PFSK-1 (cell line): ENCODE measurements around the gene TOPAZ1.

ENCODE experiments used
- FOXP2 ChIP-seq: optimal IDR thresholded peaks from 2 replicates; pipeline ENCODE3; 2011; ENCODE audit warnings: borderline replicate concordance, control low read depth, inconsistent platforms; ENCODE audit not compliant: insufficient read depth; ENCODE audit errors: extremely low read length, extremely low read depth
- POLR2AphosphoS5 ChIP-seq: IDR thresholded peaks from 2 replicates; pipeline ENCODE4 v1.6.1; 2012; ENCODE audit warnings: low read depth, mild to moderate bottlenecking, control low read depth, low read length, moderate library complexity
- REST ChIP-seq, 2 experiments: IDR thresholded peaks; 2 replicates each; pipeline versions ENCODE4 v1.6.1 to v1.8.0; 2011 to 2012; ENCODE audit warnings: low read depth in 2 of 2, low read length in 2 of 2, control low read depth in 1 of 2, inconsistent platforms in 1 of 2, mild to moderate bottlenecking in 1 of 2, moderate library complexity in 1 of 2; ENCODE audit not compliant: insufficient read depth in 1 of 2
- SIN3A ChIP-seq: IDR thresholded peaks from 2 replicates; pipeline ENCODE4 v1.6.1; 2012; ENCODE audit warnings: mild to moderate bottlenecking, low read length, moderate library complexity, borderline replicate concordance; ENCODE audit not compliant: insufficient read depth
- TAF1 ChIP-seq: IDR thresholded peaks from 2 replicates; pipeline ENCODE4 v1.6.1; 2012; ENCODE audit warnings: low read length, control low read depth, borderline replicate concordance; ENCODE audit not compliant: insufficient read depth

The TOPAZ1 gene

GRCh38 chr3:44237161-44237560, 4.5 kb upstream of the TOPAZ1 start:
- TF ChIP-seq POLR2AphosphoS5: no peak
- no peak for TF ChIP-seq REST (IDR thresholded peaks at IDR 0.05; ENCODE audit: insufficient read depth in 1 of 2, low read depth in 2 of 2, low read length in 2 of 2)
- TF ChIP-seq SIN3A: no peak
- no peak for TF ChIP-seq TAF1
- TF ChIP-seq FOXP2: no peak

- TF ChIP-seq TAF1 (no peak), SIN3A (no peak), REST (IDR thresholded peaks at IDR 0.05; ENCODE audit: insufficient read depth in 1 of 2, low read depth in 2 of 2, low read length in 2 of 2) (no peak), POLR2AphosphoS5 (no peak), FOXP2 (no peak)
Measured at GRCh38 chr3:44237665-44238064, 4.0 kb upstream of the TOPAZ1 start.

- no peak for TF ChIP-seq SIN3A
- no peak for TF ChIP-seq POLR2AphosphoS5
- no peak for TF ChIP-seq TAF1
Measured at GRCh38 chr3:44238889-44239288, 2.8 kb upstream of the TOPAZ1 start.

GRCh38 chr3:44240061-44240460, 1.6 kb upstream of the TOPAZ1 start:
- TF ChIP-seq FOXP2 (no peak), REST (IDR thresholded peaks at IDR 0.05; ENCODE audit: insufficient read depth in 1 of 2, low read depth in 2 of 2, low read length in 2 of 2) (no peak), POLR2AphosphoS5 (no peak), TAF1 (no peak), SIN3A (no peak)

- TF ChIP-seq REST (IDR thresholded peaks at IDR 0.05; ENCODE audit: insufficient read depth in 1 of 2, low read depth in 2 of 2, low read length in 2 of 2) (no peak), SIN3A (no peak), POLR2AphosphoS5 (no peak), TAF1 (no peak), FOXP2 (no peak)
Measured at GRCh38 chr3:44242721-44243120, 1.0 kb downstream of the TOPAZ1 start.
